IPS-18c (cell line): Measurements from ENCODE around the gene CPTP.
A peak's percentile ranks its signal among the peaks of the same experiment; 100 is the strongest.
"Not testable (repeated sequence)": the region's sequence is repeated elsewhere in the genome, so short reads cannot be mapped to it uniquely, and the experiment has no call there.

Experiments used
- H3K4me3 ChIP-seq: 2 replicates; pipeline ENCODE4 v1.7.0; 2013; ENCODE audit warnings: low read depth, mild to moderate bottlenecking, low read length, moderate library complexity; ENCODE audit not compliant: insufficient read depth
- H3K9me3 ChIP-seq: one replicate; pipeline ENCODE4 v1.6.1; 2013; ENCODE audit warnings: mild to moderate bottlenecking, low read length, moderate library complexity; ENCODE audit not compliant: control insufficient read depth, insufficient read depth

CPTP gene

DNA sequence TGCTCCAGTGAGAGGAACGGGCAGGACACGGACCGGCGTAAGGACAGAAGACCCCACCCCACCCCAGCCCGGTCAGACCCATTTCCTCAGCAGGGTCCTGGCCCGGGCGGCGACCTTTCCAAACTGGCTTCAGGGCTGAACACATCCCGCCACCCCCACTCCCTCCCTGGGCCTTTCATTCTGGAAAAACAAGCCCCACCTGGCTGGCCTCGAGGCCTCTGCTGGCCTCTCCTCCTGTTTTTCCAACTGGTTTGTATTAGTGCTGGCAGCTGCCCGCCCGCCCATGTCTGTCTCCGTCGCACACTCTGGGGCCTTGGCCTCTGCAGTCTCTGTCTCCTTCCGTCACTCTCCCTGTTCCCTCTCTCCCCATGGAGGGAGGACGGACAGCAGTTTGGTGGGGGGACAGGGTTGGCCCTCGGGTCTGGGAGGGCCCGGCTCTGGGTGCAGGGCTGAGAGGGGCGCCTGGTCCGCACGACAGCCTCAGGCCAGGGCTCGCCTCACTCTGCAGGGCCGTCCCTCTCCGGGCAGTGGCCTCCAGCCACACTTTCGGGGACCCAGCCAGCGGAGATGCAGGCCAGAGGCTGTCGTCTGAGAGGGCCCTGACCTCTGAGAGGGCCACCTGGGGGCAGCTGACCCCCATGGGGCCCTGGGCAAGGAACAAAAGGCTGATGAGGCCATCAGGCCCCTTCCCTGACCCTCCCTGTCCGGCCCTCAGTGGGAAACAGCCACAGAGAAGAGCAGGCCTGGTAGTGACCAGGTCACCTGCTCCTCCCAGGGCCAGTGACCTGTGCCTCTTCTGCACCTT is 35.3 kb downstream of the CPTP start:
- Histone ChIP-seq H3K9me3 (no peaks in the 10 kb centered on the region), H3K4me3 (no peak overlapping the region)

DNA sequence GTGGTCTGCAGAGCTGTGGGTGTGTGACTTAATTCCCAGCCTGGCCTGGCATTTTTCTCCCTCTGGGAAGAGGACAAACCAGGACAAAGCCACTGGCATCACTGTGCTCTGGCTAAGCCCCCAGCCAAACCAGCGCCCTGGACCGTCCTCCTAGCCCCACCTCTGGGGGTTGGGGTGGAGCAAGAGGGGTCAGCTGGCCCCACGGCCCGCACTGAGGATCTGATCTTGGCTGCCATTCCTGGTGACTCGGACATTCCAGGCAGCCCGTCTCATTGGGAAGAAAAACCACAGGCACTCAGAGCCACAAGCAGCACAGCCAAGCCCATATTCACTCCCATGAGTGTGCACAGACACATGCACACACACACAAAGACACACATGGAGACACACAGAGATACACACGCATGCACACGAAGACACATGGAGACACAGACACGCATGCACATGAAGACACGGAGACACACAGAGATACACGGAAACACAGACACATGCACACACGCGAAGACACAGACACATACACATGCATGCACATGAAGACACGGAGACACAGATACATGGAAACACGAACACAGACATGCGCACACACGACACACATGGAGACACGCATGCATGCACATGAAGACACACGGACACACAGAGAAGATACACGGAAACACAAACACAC is 36.0 kb downstream of the CPTP start:
- Histone ChIP-seq H3K9me3 (no peaks in the 10 kb centered on the region), H3K4me3 (no peak overlapping the region)

DNA sequence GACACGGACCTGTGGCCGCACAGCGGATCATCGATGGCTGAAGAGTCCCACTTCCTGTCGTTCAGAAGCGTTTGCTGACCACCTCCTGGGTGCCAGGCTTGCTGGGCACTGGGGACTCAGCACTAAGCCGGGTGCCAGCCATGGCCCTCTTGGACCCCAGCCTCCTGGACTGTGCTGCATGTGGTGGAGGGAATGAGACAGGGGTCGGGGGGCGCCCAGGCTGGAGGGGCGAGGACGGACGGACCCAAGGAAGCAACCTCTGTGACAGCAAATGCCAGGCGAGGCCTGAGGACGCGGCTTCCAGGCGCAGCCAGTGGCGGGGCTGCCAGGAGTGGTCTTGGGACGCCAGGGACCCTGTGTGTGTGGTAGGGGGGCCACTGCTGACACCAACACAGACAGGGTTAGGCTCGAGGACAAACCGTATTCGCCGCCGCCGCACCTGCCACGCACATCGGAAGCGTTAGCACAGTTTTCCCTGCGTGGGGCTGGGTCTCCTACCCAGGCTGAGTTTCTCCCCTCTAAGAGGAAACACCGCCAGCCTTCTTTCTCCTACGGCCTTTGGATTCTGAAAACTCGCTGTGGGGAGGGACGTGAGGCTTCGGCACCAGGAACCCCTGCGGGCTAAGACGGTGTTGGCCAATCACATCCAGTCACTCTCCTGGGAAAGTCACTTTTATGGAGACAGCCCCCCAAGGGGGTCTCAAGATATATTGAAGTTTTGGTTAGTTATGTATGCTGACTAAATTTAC is 36.8 kb downstream of the CPTP start:
- Histone ChIP-seq H3K4me3 (no peak overlapping the region), H3K9me3 (no peaks in the 10 kb centered on the region)

DNA sequence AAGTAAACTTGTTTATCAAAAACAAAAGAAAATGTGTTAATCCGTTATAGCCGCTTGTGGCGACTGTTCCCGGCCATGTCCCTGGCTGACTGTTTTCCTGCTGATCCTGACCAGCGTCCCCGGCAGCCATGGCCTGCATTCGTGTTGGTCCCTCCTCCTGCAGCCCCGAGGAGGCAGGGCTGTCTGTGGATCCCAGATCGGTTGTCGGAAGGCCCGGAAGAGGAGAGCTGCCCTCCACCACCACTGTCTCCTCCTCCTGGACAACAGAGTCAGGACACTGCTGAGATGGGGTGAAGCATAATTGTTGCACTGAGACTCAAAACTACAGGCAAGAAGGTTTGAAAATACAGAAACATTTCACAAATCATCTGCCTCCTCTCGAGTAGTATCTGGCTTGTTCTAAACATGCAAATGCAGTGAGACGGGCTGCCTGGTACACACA is 37.4 kb downstream of the CPTP start:
- Histone ChIP-seq H3K4me3 (no peak overlapping the region), H3K9me3 (no peaks in the 10 kb centered on the region)

DNA sequence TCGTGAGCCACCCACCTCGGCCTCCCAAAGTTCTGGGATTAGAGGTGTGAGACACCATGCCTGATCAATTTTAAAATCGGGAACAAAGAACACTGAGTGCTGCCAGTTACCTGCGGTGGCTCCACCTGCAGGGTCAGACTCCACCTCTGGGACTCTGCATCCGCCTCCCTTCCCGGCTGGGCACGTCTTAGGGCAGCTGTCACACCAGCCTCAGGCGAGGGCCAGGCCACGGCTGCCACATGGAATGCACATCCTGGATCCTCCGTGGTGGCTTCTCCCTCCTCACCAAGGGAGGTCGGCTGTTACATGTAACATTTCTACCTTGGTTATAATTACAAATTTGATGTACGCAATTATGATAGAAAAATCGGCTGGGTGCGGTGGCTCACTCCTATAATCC is 39.7 kb downstream of the CPTP start:
- Histone ChIP-seq H3K9me3 (no peaks in the 10 kb centered on the region), H3K4me3 (no peak overlapping the region)

DNA sequence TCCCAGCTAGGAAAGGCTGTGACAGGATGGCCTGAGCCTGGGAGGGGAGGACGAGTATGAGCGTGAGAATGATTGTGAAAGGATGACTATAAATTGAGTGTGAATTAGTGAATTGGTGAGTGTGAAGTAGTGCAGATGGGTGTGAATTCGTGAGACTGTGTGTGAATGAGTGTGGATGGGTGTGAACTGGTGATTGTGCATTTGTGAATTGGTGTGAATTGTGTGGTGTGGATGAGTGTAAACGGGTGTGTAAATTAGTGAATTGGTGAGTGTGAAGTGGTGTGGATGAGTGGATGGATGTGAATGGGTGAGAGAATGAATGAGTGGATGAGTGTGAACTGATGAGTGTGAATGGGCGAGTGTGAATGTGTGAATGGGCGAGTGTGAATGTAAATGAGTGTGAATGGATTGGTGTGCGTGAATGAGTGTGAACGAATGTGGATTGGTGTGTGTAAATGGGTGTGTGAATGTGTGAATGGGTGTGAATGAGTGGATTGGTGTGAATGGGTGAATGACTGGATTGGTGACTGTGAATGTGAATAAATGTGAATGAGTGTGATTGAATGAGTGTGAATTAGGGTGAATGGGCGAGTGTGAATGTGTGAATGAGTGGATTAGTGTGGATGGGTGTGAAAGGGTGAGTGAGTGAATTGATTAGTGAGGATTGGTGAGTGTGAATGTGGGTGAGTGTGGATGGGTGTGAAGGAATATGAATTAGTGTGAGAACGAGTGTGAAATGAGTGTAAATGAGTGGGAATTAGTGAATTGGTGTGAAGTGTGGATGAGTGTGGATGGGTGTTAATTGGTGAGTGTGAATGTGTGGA is 41.5 kb downstream of the CPTP start:
- no peaks in the 10 kb centered on the region for H3K9me3 ChIP-seq
- H3K4me3 ChIP-seq = no peak overlapping the region

DNA sequence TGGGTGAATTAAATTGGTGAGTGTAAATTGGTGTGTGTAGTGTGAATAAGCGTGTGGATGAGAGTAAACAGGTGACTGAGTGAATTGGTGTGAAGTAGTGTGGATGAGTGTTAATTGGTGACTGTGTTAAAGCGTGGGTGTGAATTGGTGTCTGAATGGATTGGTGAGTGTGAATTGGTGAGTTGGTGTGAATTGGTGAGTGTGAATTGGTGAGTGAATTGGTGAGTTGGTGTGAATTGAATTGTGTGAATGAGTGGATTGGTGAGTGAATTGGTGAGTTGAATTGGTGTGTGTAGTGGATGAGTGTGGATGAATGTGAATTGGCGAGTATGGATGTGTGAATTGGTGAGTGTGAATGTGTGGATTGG is 42.1 kb downstream of the CPTP start:
- no peak overlapping the region for H3K4me3 ChIP-seq
- no peaks in the 10 kb centered on the region for H3K9me3 ChIP-seq

DNA sequence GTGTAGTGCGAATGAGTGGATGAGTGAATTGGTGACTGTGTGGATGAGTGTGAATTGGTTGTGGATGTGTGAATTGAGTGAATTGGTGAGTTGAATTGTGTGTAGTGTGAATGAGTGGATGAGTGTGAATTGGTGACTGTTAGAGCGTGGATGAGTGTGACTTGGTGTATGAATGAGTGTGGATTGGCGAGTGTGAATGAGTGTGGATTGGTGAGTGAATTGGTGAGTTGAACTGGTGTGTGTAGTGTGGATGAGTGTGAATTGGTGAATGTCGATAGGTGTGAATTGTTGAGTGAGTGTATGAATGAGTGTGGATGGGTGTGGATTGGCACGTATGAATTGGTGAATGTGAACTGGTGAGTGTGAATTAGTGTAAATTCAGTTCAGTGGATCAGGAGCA is 42.7 kb downstream of the CPTP start:
- H3K4me3 ChIP-seq = no peak overlapping the region
- no peaks in the 10 kb centered on the region for H3K9me3 ChIP-seq

DNA sequence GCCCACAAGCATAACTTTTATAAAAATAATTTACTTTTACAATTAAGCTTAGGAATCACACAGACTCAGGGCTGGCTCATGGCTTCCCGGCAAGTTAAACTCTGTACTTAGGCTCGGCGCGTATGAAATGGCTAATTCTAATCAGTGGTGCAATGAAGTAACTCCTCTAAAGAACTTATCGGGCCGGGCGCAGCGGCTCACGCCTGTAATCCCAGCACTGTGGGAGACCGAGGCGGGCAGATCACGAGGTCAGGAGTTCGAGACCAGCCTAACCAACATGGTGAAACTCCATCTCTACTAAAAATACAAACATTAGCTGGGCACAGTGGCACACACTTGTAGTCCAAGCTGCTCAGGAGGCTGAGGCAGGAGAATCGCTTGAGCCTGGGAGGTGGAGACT is 45.5 kb downstream of the CPTP start:
- not testable (repeated sequence) for H3K4me3 ChIP-seq

DNA sequence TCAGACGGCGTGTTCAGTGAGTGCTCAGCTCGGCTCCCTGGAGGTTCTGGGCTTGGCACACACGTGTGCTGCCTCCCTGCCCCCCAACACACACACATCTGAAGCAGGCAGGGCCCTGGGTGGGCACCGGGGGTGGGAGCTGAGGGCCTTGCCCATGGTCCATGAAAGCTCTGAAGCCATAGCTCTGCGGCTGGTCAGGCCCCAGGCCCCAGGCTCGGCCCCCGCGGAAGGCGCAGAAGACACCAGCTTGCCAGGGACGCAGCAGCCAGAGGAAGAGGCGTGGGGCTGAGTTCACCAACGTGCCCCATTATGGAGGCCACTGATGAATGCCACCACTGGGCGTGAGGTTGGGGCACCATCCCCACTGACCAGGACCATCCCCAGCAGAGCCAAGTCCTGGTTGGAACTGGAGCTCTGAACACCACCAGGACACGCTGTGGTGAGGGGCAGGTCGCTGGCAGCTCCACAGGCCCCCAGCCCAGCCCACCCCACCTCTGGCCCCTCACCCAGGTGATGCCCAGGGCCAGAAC is 46.2 kb downstream of the CPTP start:
- Histone ChIP-seq H3K9me3 (peaks cover 2% of the 10 kb centered on the region), H3K4me3 (no peak overlapping the region)

More for the DNA sequence above, 45.5 kb downstream of the CPTP start:
- H3K9me3 ChIP-seq = not testable (repeated sequence)

DNA sequence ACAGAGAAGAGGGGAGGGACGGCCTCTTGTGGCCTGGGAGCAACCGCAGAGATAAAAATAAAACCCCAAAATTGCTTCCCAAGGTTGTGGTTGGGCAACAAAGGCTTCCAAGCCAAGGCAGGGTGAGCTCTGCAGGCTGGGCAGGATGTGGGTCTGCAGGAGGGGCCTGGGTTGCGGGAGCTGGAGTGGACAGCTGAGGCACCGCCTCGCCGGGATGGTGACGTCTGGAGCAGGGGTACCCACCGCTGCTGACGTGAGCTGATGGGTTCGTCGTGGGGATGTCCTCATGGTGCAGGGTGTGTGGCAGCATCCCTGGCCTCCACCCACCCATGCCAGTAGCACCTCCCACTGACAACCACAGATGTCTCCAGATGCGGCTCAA is 46.8 kb downstream of the CPTP start:
- no peak overlapping the region for H3K4me3 ChIP-seq
- H3K9me3 ChIP-seq = peaks cover 2% of the 10 kb centered on the region

DNA sequence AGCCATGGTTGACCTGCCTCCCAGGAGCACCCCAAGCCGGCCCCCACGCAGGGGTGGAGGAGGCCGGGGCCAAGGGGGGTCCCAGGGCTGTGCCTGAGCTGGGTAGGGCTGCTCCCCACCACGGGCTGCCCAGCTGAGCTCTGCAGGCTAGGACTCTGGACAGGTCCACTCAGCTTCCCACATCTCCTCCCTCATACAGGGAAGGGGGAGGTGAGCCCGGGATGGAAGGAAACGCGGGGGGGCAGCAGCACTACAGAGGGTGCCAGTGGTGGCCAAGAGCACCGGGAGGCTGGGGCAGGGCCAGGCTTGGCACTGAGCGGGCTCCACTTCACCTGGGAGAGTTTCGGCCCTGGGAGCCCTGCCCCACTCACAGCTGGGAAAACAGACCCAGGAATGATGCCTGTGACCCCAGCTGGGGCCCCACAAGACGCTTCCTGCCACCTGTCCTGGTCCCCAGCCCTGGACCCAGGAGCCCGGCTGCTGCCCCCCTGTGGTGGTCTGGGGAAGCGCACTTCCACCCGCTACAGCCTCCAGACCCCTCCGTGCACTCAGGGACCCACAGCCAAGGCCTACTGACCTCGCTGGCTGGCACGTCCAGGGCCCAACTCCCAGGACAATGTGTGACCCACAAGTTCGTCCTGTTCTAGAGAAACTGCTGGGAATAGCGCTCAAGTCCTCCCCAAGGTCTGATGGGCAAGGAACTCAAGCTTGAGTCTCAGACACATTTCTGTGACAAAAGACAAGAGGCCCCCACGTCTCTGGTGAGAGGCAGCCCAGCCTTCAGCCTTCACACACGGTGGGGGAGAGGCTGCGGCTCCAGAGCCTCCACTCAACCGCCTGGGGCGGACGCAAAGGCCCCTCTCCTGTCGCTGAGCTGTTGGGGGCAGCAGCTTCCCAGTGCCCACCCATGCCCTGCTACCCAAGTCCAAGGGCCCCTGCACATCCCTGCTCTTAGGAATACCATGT is 47.4 kb downstream of the CPTP start:
- Histone ChIP-seq H3K4me3 (no peak overlapping the region), H3K9me3 (peaks cover 2% of the 10 kb centered on the region)

DNA sequence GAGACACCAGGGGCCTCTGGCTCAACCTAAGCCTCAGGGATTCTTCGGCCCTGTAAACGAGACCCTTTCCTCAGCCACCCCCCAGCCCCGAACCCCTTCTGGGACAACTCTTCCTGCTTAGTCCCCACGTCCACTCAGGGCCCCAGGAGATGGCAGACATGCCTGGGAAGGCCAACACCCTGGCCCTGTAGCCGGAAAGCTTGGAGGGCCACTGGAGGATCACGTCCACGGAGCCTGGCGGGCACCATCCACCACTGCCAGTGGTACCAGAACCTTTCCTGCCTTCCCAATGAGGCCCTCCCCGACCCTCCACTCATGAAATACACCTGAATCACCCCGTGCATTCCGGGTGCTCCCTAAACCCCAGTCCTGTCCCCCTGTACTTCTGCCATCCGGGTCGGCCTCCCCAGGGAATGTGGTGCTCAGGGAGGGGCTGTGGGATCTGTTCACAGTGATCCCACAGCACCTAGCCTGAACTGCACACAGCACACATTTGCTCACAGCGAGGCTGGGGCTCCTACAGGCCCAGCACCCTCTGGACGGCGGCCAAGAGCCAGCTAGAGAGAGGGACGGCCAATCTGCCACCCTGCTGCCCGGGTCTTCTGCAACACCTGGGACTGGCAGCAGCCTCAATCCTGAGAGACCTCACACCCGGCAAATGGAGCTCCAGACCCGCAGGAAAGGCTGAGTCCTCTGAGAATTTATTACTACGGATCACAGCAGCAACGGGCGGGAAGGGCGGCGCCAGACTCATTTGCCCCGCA is 48.6 kb downstream of the CPTP start:
- H3K9me3 ChIP-seq = peaks cover 2% of the 10 kb centered on the region
- no peak overlapping the region for H3K4me3 ChIP-seq

DNA sequence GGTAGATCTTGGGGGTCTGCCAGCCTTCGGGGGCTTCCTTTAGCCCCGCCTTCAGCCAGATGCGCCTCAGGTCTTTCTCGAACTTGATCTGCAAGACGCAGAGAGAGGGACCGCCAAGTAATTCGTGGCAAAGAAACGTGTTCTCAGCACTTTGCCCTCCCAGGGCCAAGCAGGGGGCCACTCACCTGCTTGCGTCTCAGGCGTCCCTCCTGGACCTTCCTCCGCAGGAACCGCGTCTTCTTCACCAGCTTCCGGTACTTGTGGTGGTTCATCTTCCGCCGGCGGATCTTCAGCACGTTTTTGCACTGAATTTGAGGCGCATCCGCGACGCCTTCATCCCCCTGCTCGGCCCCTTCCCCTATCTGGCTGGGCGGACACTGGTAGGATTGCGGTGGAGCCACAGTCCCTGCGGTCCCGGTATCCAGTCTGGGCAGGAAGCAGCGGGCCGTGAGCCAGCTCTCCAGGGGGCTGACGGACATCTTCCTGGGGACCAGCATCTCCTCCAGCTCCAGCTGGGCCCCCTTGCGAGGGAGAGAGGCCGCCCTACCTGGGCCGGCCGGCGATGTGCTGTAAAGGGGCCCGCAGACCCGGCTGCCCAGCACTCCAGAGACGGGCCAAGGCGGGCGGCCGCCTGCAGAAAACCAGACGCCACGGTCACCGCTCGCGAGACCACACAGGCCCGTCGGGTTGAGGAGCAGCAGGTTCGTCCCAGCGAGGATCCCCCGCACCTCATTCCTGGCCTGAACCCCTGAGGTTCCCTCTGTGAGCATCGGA is 49.4 kb downstream of the CPTP start:
- Histone ChIP-seq H3K9me3 (peaks cover 2% of the 10 kb centered on the region), H3K4me3 (peak overlapping the region; percentile 88)

DNA sequence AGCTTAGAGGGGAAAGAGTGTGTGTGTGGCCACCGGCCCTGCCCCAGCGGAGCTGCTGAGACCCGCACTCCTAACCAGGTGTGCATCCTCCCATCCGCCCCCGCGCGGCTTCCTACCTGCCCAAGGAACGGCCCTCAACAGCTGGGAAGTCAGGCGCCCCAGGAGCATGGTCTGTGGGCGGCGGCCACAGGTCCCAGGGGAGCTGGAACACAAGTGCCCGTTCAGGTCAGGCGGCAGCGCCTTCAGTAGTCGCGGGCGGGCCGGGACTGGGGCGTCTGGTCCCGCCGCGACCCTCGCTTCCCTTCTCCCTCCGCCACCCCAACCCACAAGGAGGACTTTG is 50.0 kb downstream of the CPTP start:
- Histone ChIP-seq H3K4me3 (peak overlapping the region; percentile 88), H3K9me3 (peaks cover 2% of the 10 kb centered on the region)
